BLaER1 treated with 17β-estradiol and CSF1 and Interleukin-3, amounts not matched to agents 10 nM and 100 nM (cell line): ENCODE measurements around the gene KRT14.
"Not testable (repeated sequence)": the region's sequence is repeated elsewhere in the genome, so short reads cannot be mapped to it uniquely, and the experiment has no call there.

ENCODE experiments used
- H3K27ac ChIP-seq, 11 experiments: shearing (Covaris generic); formaldehyde crosslinking; 2 replicates each; pipeline ENCODE4 v1.8.1; 2022
- H3K27me3 ChIP-seq, 11 experiments: shearing (Covaris generic); formaldehyde crosslinking; 2 replicates each; pipeline ENCODE4 v1.8.1; 2022
- H3K36me3 ChIP-seq, 11 experiments: shearing (Covaris generic); formaldehyde crosslinking; 2 replicates each; pipeline ENCODE4 v1.8.1; 2022
- H3K4me1 ChIP-seq, 10 experiments: shearing (Covaris generic); formaldehyde crosslinking; 2 replicates each; pipeline ENCODE4 v1.8.1; 2022
- H3K4me2 ChIP-seq, 11 experiments: shearing (Covaris generic); formaldehyde crosslinking; 2 replicates each; pipeline ENCODE4 v1.8.1; 2022
- H3K4me3 ChIP-seq, 10 experiments: shearing (Covaris generic); formaldehyde crosslinking; 2 replicates each; pipeline ENCODE4 v1.8.1; 2022
- H3K9ac ChIP-seq, 11 experiments: shearing (Covaris generic); formaldehyde crosslinking; 2 replicates each; pipeline ENCODE4 v1.8.1; 2022
- H3K9me3 ChIP-seq, 11 experiments: shearing (Covaris generic); formaldehyde crosslinking; replicated peaks in 1 of 11; 2 replicates each; pipeline ENCODE4 v1.8.1; 2022
- H4K20me1 ChIP-seq, 11 experiments: shearing (Covaris generic); formaldehyde crosslinking; 2 replicates each; pipeline ENCODE4 v1.8.1; 2022
- Cebpa-rat ChIP-seq, 11 experiments: shearing (Covaris generic); IDR thresholded peaks; 2 replicates each; pipeline ENCODE4 v1.8.1; 2022

Gene KRT14

GRCh38 chr17:41580687-41581365 is 5.9 kb downstream of the KRT14 start:
- no peak overlapping the region for H3K9ac ChIP-seq
- no peak for TF ChIP-seq Cebpa-rat (IDR thresholded peaks at IDR 0.05)
- H3K4me2 ChIP-seq: no peak overlapping the region
- no peaks in the 10 kb centered on the region for H3K36me3 ChIP-seq
- no peak overlapping the region for H3K4me3 ChIP-seq
- no peaks in the 10 kb centered on the region for H3K9me3 ChIP-seq
- H3K27ac ChIP-seq: no peak overlapping the region
- H3K27me3 ChIP-seq: no peaks in the 10 kb centered on the region
- no peaks in the 10 kb centered on the region for H4K20me1 ChIP-seq
- H3K4me1 ChIP-seq: no peaks in the 10 kb centered on the region

- Histone ChIP-seq H3K36me3 (no peaks in the 10 kb centered on the region), H3K27ac (no peak overlapping the region), H4K20me1 (no peaks in the 10 kb centered on the region), H3K4me3 (no peak overlapping the region), H3K4me1 (no peaks in the 10 kb centered on the region), H3K27me3 (no peaks in the 10 kb centered on the region), H3K9ac (no peak overlapping the region), H3K9me3 (no peaks in the 10 kb centered on the region), H3K4me2 (no peak overlapping the region)
- TF ChIP-seq Cebpa-rat (IDR thresholded peaks at IDR 0.05): no peak
Observed at GRCh38 chr17:41580244-41580575, 6.5 kb downstream of the KRT14 start.

GRCh38 chr17:41579484-41580243 is 7.0 kb downstream of the KRT14 start:
- no peaks in the 10 kb centered on the region for H3K9me3 ChIP-seq
- no peak overlapping the region for H3K4me2 ChIP-seq
- no peaks in the 10 kb centered on the region for H3K36me3 ChIP-seq
- H3K4me1 ChIP-seq: no peaks in the 10 kb centered on the region
- no peak overlapping the region for H3K4me3 ChIP-seq
- no peak for TF ChIP-seq Cebpa-rat (IDR thresholded peaks at IDR 0.05)
- H3K9ac ChIP-seq: no peak overlapping the region
- H3K27ac ChIP-seq: no peak overlapping the region
- H3K27me3 ChIP-seq: no peaks in the 10 kb centered on the region
- H4K20me1 ChIP-seq: no peaks in the 10 kb centered on the region

GRCh38 chr17:41578971-41579370 is 7.7 kb downstream of the KRT14 start:
- Histone ChIP-seq H3K36me3 (no peaks in the 10 kb centered on the region), H3K27me3 (no peaks in the 10 kb centered on the region), H3K9ac (no peak overlapping the region), H3K4me1 (no peaks in the 10 kb centered on the region), H3K4me2 (no peak overlapping the region), H3K4me3 (no peak overlapping the region), H3K9me3 (no peaks in the 10 kb centered on the region), H3K27ac (no peak overlapping the region), H4K20me1 (no peaks in the 10 kb centered on the region)
- no peak for TF ChIP-seq Cebpa-rat (IDR thresholded peaks at IDR 0.05)

- Histone ChIP-seq H3K27me3 (no peaks in the 10 kb centered on the region), H3K9me3 (no peaks in the 10 kb centered on the region), H3K9ac (no peak overlapping the region), H3K4me3 (no peak overlapping the region), H3K4me2 (no peak overlapping the region), H3K36me3 (no peaks in the 10 kb centered on the region), H3K4me1 (no peaks in the 10 kb centered on the region), H4K20me1 (no peaks in the 10 kb centered on the region), H3K27ac (no peak overlapping the region)
- no peak for TF ChIP-seq Cebpa-rat (IDR thresholded peaks at IDR 0.05)
Observed at GRCh38 chr17:41578538-41578937, 8.2 kb downstream of the KRT14 start.

- not testable (repeated sequence) for H3K27ac ChIP-seq, H3K4me1 ChIP-seq, H3K4me2 ChIP-seq, H3K9me3 ChIP-seq, H3K27me3 ChIP-seq, H4K20me1 ChIP-seq, H3K9ac ChIP-seq, H3K4me3 ChIP-seq, H3K36me3 ChIP-seq
Observed at GRCh38 chr17:41576740-41577139, 10.0 kb downstream of the KRT14 start.

GRCh38 chr17:41575336-41575735 is 11.4 kb downstream of the KRT14 start:
- H3K27ac ChIP-seq: no peak overlapping the region
- no peak overlapping the region for H3K9ac ChIP-seq
- no peak for TF ChIP-seq Cebpa-rat (IDR thresholded peaks at IDR 0.05)
- no peak overlapping the region for H3K4me3 ChIP-seq
- no peak overlapping the region for H3K4me2 ChIP-seq
- no peaks in the 10 kb centered on the region for H3K9me3 ChIP-seq
- no peaks in the 10 kb centered on the region for H4K20me1 ChIP-seq
- no peaks in the 10 kb centered on the region for H3K36me3 ChIP-seq
- no peaks in the 10 kb centered on the region for H3K4me1 ChIP-seq
- H3K27me3 ChIP-seq: no peaks in the 10 kb centered on the region

GRCh38 chr17:41571561-41572434 is 14.9 kb downstream of the KRT14 start, which contains the start of gene KRT9:
KRT9 (minus strand) TSS chr17:41572059; CDS start chr17:41571992, 67 bp downstream.
- Histone ChIP-seq H3K36me3 (no peaks in the 10 kb centered on the region), H3K9ac (no peak within 1 kb of the TSS), H3K9me3 (peaks cover 13 to 23% (median 15%) of the 10 kb centered on the region in 11 experiments), H4K20me1 (no peaks in the 10 kb centered on the region), H3K27me3 (no peaks in the 10 kb centered on the region), H3K4me3 (no peak within 1 kb of the TSS), H3K27ac (no peak within 1 kb of the TSS), H3K4me2 (no peak within 1 kb of the TSS), H3K4me1 (peaks cover 0 to 8% (median 0%) of the 10 kb centered on the region in 10 experiments; a peak in 4 of 20 replicates)
- no peak for TF ChIP-seq Cebpa-rat (IDR thresholded peaks at IDR 0.05)

- no peak overlapping the region; a peak in 2 of 22 replicates for H3K4me2 ChIP-seq
- no peaks in the 10 kb centered on the region for H3K36me3 ChIP-seq
- H3K9me3 ChIP-seq: peaks cover 14 to 32% (median 23%) of the 10 kb centered on the region in 11 experiments
- peaks cover 0 to 10% (median 0%) of the 10 kb centered on the region in 10 experiments; a peak in 4 of 20 replicates for H3K4me1 ChIP-seq
- no peaks in the 10 kb centered on the region for H4K20me1 ChIP-seq
- no peak overlapping the region for H3K4me3 ChIP-seq
- TF ChIP-seq Cebpa-rat (IDR thresholded peaks at IDR 0.05): no peak
- H3K27ac ChIP-seq: peak overlapping the region in 5 of 11 experiments; percentile 5 to 52 (median 18); a peak in 4 of 22 replicates
- no peak overlapping the region for H3K9ac ChIP-seq
- no peaks in the 10 kb centered on the region for H3K27me3 ChIP-seq
Observed at GRCh38 chr17:41567317-41567716, 19.4 kb downstream of the KRT14 start.
